Activated CD4-positive, alpha-beta T cell treated with anti-CD3 and anti-CD28 coated beads, Interleukin-2, amount 10 ng/mL, durations not matched to agents 24 days and 14 days (primary cell): ENCODE data around the gene HIVEP2. TPM values are rescaled to one million over a fixed set of nuclear protein-coding genes. Genes with fewer than 3 reads are reported as not detected.
A peak's percentile ranks its signal among the peaks of the same experiment; 100 is the strongest.

ENCODE experiments used
- DNase-seq: peaks from one replicate; pipeline ENCODE4 v3.0.0; 2022
- H3K27ac Mint-ChIP-seq: one replicate; pipeline ENCODE4 v1.8.0; 2022; ENCODE audit warnings: mild to moderate bottlenecking, mixed read lengths
- H3K27me3 Mint-ChIP-seq: one replicate; pipeline ENCODE4 v1.8.0; 2022; ENCODE audit warnings: mixed read lengths
- H3K36me3 Mint-ChIP-seq: one replicate; pipeline ENCODE4 v1.8.0; 2022; ENCODE audit warnings: low read depth, mild to moderate bottlenecking, mixed read lengths
- H3K4me1 Mint-ChIP-seq: one replicate; pipeline ENCODE4 v1.8.0; 2021; ENCODE audit warnings: mixed read lengths
- H3K4me3 Mint-ChIP-seq: one replicate; pipeline ENCODE4 v1.8.0; 2022; ENCODE audit warnings: mild to moderate bottlenecking, moderate library complexity, mixed read lengths
- H3K9me3 Mint-ChIP-seq: one replicate; pipeline ENCODE4 v1.8.0; 2021; ENCODE audit warnings: mixed read lengths
- intact Hi-C: fragments of 100-400 bp; cut with micrococcal nuclease; formaldehyde crosslinking; loops from one replicate; pipeline ENCODE4 v1.15.1; 2023
- total RNA-seq: library from RNA; stranded (reverse); gene quantifications from 2 replicates; pipeline ENCODE4 v1.2.3, GENCODE V29; 2022

HIVEP2 gene
- total RNA-seq, 1 donor from 2014 or later, result 27.1 TPM

DNA sequence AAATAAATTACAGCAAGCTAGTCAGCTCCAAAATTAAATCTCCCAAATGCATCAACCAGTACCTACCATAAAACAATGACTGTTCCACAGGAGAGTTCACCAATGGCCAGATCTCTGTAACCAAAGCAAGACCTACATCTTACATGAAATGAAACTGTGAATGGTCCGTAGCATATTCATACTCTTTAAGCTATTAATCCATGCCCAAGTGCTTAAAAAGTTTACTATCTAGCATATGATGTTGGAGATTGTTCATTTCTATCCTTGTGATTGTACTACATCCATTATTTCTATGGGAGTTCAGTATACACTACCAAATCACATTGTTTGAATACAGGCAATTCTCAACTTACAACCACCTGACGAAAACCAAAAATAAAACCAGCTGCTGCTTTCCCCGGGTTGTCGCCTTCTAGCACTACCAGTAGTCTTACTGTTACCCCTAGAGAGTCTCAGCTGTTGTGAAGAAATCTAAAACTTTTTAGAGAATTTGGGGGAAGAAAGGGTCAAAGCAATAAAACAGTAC is 38.0 kb downstream of the HIVEP2 start:
- Mint-ChIP-seq H3K9me3 (peaks cover 6% of the 10 kb centered on the region), H3K27ac (peak overlapping the region; percentile 89), H3K4me3 (peak overlapping the region; percentile 87), H3K4me1 (peaks cover 73% of the 10 kb centered on the region), H3K36me3 (peaks cover 24% of the 10 kb centered on the region), H3K27me3 (no peaks in the 10 kb centered on the region)
- peak; percentile 79 for DNase-seq
- intact Hi-C loops, result loop anchor here (1.0 kb wide), 1 partner anchor 65 kb away; no protein-coding TSS in a partner anchor

DNA sequence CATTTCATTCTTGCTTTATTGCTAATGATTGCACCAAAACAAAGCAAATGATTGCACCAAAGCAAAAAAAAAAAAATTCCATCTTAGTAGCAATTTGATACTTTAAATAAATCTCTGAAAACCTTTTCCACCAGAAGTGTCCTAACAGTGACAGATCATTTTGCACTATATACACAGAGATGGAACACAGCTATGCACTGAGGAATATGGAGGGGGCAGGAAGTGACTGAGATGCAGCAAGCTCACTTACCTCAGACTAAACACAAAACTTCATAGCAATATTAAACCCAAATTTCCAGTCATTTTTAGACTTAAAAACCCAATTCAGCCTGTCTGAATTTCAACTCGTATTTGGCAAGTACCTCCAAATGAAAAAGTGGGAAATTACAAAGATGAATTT is 41.2 kb downstream of the HIVEP2 start:
- peak; percentile 71 for DNase-seq
- Mint-ChIP-seq H3K27ac (peak overlapping the region; percentile 98), H3K4me3 (peak overlapping the region; percentile 78), H3K36me3 (peaks cover 27% of the 10 kb centered on the region), H3K4me1 (peaks cover 73% of the 10 kb centered on the region), H3K9me3 (peaks cover 6% of the 10 kb centered on the region), H3K27me3 (no peaks in the 10 kb centered on the region)
- intact Hi-C loops, result loop anchor here (1.0 to 2.0 kb wide), 2 partner anchors 9 to 47 kb away; no protein-coding TSS in a partner anchor

DNA sequence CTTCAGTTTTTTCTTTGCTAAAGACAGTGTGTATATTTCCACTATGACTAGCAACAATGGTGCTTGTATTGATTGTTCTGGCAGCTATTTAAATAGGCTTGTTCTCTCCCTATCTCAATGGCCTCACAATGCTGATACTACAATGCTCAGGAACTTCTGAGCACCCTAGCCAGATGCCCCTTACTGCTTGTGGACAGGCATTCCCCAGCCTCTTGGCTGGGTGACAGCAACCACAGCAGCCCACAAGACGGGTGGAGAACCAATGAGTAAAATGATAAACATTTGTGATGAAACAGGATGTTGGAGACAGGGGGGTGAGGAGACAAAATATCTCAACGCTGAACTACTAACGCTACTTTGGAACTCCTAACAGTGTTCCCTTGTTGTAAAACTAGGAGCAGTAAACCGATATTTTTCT is 42.3 kb downstream of the HIVEP2 start:
- Mint-ChIP-seq H3K9me3 (peaks cover under 1% of the 10 kb centered on the region), H3K4me3 (peak overlapping the region; percentile 78), H3K27me3 (no peaks in the 10 kb centered on the region), H3K27ac (peak overlapping the region; percentile 98), H3K36me3 (peaks cover 25% of the 10 kb centered on the region), H3K4me1 (peaks cover 63% of the 10 kb centered on the region)
- peak; percentile 93 for DNase-seq
- intact Hi-C loops, result loop anchor here (1.0 to 2.0 kb wide), 3 partner anchors 17 to 46 kb away; no protein-coding TSS in a partner anchor

DNA sequence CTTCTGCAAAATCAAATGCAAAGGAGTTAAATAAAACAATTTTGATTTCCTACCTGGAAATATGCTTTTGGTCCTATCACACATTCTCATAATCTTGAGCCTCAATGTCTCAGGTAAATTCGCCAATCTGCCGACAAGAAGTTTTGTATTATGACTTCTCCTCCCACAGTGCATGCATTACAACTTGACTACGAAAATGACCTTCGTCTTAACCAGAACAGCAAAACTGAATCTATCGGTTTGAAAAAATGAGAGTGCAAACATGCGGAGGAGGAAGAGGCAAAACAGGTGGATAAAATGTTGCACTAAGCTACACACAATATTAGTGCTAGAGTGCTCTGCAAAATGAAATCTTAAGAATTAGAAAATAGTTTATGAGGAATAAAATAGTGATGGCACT is 43.4 kb downstream of the HIVEP2 start:
- peak overlapping the region; percentile 78 for H3K4me3 Mint-ChIP-seq
- intact Hi-C loops, result loop anchor here (1.0 to 2.0 kb wide), 3 partner anchors 16 to 45 kb away; no protein-coding TSS in a partner anchor

DNA sequence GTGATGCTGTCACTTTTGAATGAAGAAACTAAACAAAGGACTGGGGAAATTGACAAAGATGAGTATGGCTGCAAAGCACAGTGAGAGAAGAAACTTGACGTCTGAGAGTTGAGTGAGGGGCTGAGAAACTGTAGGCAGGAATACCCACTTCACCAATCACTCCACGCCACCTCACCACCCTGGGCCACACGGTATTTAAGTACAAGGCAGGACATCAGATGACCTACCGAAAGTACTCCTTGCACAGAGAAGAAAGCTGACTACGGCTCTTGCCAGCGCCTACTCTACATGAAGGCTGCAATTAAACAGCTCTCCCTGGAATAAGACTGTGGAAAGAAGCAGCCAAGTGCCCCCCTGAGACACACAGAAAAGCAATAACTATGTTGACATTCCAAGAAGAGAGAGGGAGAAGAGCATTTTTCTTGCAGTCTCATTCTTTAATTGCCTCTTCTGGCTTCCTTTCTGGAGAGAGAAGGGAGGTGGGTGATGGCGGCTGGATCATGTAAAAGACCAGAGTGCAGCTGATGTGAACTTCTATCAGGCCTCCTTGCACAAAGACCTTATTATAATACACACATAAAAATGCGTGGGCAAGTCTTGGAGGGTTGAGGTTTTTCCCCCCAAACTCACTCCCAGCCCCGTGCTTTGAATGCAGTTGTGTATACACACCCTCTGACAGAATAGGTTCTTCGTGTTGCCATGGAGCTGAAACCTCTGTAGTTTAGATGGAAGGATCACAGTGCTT is 44.6 kb downstream of the HIVEP2 start:
- H3K9me3 Mint-ChIP-seq, result peaks cover 3% of the 10 kb centered on the region
- peak overlapping the region; percentile 50 for H3K4me3 Mint-ChIP-seq
- H3K27ac Mint-ChIP-seq, result peak overlapping the region; percentile 75
- intact Hi-C loops, result no loop called here
- DNase-seq, result peak; percentile 73
- peaks cover 51% of the 10 kb centered on the region for H3K4me1 Mint-ChIP-seq
- H3K36me3 Mint-ChIP-seq, result peaks cover 22% of the 10 kb centered on the region
- H3K27me3 Mint-ChIP-seq, result no peaks in the 10 kb centered on the region

More for the DNA sequence above, 43.4 kb downstream of the HIVEP2 start:
- Mint-ChIP-seq H3K4me1 (peaks cover 53% of the 10 kb centered on the region), H3K36me3 (peaks cover 17% of the 10 kb centered on the region), H3K27me3 (no peaks in the 10 kb centered on the region), H3K27ac (peak overlapping the region; percentile 98), H3K9me3 (no peaks in the 10 kb centered on the region)
- peak; percentile 54 for DNase-seq

DNA sequence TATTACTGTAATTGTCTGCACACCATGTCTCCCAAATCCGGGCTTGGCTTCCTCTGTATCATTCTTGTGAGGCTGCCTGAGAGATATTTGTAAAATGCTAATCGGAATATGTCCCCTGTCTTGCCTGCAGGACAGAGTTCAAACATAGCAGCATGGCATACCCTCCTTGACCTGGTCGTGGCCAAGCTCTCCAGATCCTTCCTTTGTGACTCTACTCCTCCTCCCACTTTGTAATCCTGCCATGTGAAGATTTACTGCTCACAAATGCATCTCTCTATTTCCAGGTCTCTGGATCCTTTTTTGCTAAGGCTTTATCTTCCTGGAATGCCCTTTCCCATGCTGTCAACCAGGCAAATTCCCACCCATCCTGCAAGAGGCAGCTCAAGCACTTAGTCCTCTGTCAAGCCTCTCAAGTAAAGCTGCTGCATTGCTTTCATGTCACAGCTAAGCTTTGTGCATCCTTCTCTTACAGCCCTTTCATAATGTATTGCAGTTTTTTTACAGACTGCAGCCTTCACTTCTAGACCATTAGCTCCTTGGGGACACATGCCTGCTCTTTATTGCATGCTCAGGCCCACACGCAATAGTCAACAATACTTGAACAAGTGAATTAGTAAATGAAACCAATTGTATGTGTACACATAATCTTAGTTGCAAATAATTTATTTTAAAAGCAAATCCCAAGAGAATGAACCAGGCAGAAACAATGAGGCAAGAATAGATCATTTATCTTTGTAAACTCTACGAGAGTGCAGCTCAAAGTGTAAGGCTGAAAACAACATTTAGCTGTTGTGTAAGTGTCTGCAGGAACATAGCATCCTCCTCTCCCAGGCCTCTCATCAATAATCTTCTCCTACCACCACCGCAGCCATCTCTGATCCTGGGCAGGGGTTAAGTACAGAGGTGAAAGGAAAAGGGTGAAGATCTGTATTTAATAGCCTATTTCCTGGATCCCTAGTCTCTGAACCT is 45.8 kb downstream of the HIVEP2 start:
- peaks cover 3% of the 10 kb centered on the region for H3K9me3 Mint-ChIP-seq
- intact Hi-C loops, result loop anchor here (1.0 kb wide), 1 partner anchor 26 kb away; no protein-coding TSS in a partner anchor
- H3K4me3 Mint-ChIP-seq, result no peak overlapping the region
- no peak overlapping the region for H3K27ac Mint-ChIP-seq
- H3K4me1 Mint-ChIP-seq, result peaks cover 44% of the 10 kb centered on the region
- H3K27me3 Mint-ChIP-seq, result no peaks in the 10 kb centered on the region
- no peak for DNase-seq
- peaks cover 26% of the 10 kb centered on the region for H3K36me3 Mint-ChIP-seq

DNA sequence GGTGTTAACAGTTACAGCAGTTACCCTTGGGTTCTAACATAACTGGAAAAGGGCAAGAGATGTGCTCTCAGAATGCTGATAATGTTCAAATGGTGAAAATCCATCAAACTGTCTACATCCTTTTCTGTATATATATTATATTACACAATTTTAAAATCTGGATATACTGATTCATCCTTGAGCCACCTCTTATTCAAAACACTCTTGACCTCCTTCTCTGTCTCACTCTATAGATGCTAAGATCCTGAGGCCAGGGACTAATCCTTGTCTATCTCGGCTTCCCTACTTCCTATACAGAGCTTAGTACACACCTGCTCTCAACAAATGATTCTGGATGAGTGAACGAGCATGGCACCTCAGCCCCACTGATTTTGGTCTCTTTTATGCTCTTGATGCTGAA is 47.3 kb downstream of the HIVEP2 start:
- Mint-ChIP-seq H3K36me3 (peaks cover 21% of the 10 kb centered on the region), H3K27me3 (no peaks in the 10 kb centered on the region), H3K4me1 (peaks cover 30% of the 10 kb centered on the region), H3K4me3 (no peak overlapping the region), H3K27ac (no peak overlapping the region), H3K9me3 (peaks cover 3% of the 10 kb centered on the region)
- intact Hi-C loops, result no loop called here
- no peak for DNase-seq

DNA sequence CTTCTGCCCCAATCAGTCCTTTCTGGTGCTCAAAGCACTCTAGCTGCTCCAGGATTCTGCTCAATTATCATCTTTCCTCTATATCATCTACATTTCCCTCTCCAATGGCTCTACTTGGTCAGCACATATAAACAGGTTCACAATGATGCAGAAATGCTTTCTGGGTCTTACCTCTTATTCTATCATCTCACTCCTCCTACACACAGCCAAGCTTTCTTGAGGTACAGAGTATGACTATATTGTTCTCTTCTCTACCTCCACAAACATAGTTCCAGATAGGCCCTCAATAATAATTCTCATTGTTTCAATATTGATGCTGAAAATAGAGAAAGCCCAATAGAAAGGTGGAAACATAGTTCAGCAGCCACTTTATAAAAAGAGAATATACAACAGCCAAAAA is 48.2 kb downstream of the HIVEP2 start:
- peaks cover 3% of the 10 kb centered on the region for H3K9me3 Mint-ChIP-seq
- H3K4me3 Mint-ChIP-seq, result no peak overlapping the region
- intact Hi-C loops, result no loop called here
- H3K36me3 Mint-ChIP-seq, result peaks cover 19% of the 10 kb centered on the region
- peaks cover 24% of the 10 kb centered on the region for H3K4me1 Mint-ChIP-seq
- no peak for DNase-seq
- H3K27ac Mint-ChIP-seq, result no peak overlapping the region
- H3K27me3 Mint-ChIP-seq, result no peaks in the 10 kb centered on the region

DNA sequence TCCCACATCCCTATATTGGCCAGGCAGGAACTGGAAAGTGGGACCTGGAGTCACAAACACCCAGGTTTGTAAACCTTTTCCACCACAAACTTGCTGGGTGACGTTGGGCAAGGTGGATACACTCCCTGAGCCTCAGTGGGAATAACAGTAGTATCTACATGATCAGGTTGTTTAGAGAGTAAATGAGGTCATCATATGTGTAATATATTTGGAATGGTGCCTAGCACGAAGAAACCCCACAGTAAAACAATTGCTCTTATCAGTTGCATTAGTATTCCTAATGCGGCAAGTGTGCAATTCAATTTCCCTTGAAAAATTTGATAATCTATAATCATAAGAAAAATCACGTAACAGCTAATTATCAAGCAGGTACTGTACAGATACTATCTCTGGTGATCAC is 51.9 kb downstream of the HIVEP2 start:
- H3K4me1 Mint-ChIP-seq, result peaks cover 23% of the 10 kb centered on the region
- intact Hi-C loops, result no loop called here
- peaks cover 7% of the 10 kb centered on the region for H3K9me3 Mint-ChIP-seq

DNA sequence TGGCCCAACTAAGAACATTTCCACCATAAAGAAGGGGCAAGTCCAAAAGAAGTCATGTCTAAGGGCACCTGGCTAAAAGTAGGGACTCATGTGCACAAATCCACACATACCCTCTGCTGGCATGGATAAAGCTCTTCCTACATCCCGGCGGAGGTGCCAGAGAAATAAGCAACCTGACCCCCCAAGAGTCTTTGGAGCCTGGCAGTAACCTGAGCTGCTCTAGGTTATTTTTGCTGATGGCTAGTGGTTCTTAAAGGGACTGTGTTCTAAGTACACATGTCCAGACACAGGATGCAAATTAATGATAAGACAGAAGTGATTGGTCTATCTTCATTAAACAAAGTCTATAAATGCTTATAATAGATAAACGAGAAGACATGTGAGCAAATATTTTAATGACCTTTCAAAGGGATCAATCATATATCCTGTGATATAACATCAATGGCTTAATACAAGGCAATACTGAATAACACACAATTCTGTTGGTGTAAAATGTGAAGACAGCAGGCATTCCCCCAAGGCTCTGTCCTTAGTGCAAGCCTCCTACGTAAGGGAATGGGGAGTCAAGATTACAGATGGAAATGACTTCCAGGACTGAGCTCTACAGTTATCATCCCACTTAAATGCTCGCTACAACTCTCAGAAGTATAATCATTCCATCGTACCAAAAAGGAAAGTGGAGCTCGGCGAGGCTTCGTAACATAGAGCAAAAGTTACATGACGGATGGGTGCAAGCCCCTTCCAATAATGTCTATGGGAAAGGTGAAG is 52.5 kb downstream of the HIVEP2 start:
- Mint-ChIP-seq H3K36me3 (peaks cover 20% of the 10 kb centered on the region), H3K9me3 (peaks cover 7% of the 10 kb centered on the region), H3K27me3 (no peaks in the 10 kb centered on the region), H3K4me3 (no peak overlapping the region), H3K4me1 (peaks cover 28% of the 10 kb centered on the region), H3K27ac (no peak overlapping the region)
- no peak for DNase-seq
- intact Hi-C loops, result no loop called here

More for the DNA sequence above, 51.9 kb downstream of the HIVEP2 start:
- no peak overlapping the region for H3K4me3 Mint-ChIP-seq
- H3K27ac Mint-ChIP-seq, result no peak overlapping the region
- no peak for DNase-seq
- no peaks in the 10 kb centered on the region for H3K27me3 Mint-ChIP-seq
- peaks cover 18% of the 10 kb centered on the region for H3K36me3 Mint-ChIP-seq

DNA sequence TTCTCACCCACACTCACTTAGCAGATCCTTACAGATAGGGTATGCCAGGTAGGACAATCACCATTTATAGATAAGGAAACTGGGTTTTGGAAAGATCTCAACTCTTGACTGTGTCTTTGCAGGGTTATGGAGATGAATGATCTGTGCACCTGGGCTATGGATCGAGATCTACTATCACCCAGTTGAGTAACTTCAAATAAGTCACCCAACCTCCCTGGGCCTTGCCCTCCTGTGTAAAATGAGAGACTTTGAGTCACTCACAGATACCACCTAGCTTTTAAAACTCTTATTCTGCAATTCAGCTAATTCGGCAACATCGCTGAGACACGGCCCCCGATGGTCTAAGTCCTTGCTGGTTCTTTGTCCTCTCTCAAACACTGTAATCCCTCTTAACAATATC is 53.5 kb downstream of the HIVEP2 start:
- H3K36me3 Mint-ChIP-seq, result peaks cover 21% of the 10 kb centered on the region
- H3K27me3 Mint-ChIP-seq, result no peaks in the 10 kb centered on the region
- H3K4me3 Mint-ChIP-seq, result no peak overlapping the region
- H3K27ac Mint-ChIP-seq, result no peak overlapping the region
- H3K9me3 Mint-ChIP-seq, result peaks cover 7% of the 10 kb centered on the region
- no peak for DNase-seq
- H3K4me1 Mint-ChIP-seq, result peaks cover 37% of the 10 kb centered on the region
- intact Hi-C loops, result no loop called here

DNA sequence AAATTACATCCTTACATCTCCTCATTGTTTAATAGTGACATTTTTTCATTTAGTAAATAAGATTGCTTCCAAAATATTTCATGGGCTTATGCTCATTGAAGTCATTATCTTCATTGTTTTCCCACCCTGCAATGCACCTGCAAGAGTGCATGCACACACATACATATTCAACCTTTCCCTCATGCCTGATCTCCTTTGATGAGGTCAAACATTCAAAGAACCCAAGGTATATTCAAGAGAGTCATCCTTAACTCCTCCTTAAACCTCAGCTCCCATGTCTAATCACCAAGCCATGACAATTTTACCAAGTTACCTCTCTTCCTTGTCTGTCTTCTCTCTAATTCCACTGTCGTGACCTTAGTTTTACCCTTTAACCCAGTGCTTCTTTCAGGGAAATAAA is 56.5 kb downstream of the HIVEP2 start:
- Mint-ChIP-seq H3K36me3 (peaks cover 12% of the 10 kb centered on the region), H3K4me1 (peaks cover 50% of the 10 kb centered on the region), H3K27ac (peak overlapping the region; percentile 46), H3K9me3 (peaks cover 4% of the 10 kb centered on the region), H3K27me3 (no peaks in the 10 kb centered on the region), H3K4me3 (peak overlapping the region; percentile 2)
- intact Hi-C loops, result no loop called here
- DNase-seq, result no peak

DNA sequence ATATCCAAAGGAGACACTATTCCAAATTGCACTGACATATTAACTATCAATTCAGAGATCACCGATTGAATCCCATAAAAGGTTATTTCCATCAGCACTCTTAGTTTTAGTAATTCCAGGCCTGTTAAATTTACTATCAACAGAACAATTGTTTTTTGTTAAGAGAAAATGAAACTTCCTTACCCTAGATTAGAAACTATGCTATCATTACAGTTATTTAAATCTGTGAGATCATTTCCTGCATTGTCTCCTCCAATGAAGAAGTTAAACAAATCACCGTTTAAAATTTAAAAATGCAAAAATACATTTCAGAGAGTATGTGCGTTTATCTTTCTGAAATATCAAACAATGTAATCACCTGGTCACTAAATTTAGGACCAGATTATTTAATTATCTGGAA is 57.5 kb downstream of the HIVEP2 start:
- intact Hi-C loops, result loop anchor here (1.0 kb wide), 2 partner anchors 31 to 39 kb away; no protein-coding TSS in a partner anchor
- peak overlapping the region; percentile 58 for H3K4me3 Mint-ChIP-seq
- peaks cover 56% of the 10 kb centered on the region for H3K4me1 Mint-ChIP-seq
- peaks cover 17% of the 10 kb centered on the region for H3K36me3 Mint-ChIP-seq
- peak overlapping the region; percentile 87 for H3K27ac Mint-ChIP-seq
- peaks cover 4% of the 10 kb centered on the region for H3K9me3 Mint-ChIP-seq
- H3K27me3 Mint-ChIP-seq, result no peaks in the 10 kb centered on the region
- DNase-seq, result no peak
